ENCODE measurements around the gene RNF39.
A peak's percentile ranks its signal among the peaks of the same experiment; 100 is the strongest.
"Not testable (repeated sequence)": the region's sequence is repeated elsewhere in the genome, so short reads cannot be mapped to it uniquely, and the experiment has no call there.

The RNF39 gene

GRCh38 chr6:30075094-30075789 is at the start of gene RNF39:
Gene RNF39, minus strand, starts transcription at chr6:30075769. Its CDS starts 184 bp downstream, at chr6:30075585.
- no peak for DNase-seq

DNA sequence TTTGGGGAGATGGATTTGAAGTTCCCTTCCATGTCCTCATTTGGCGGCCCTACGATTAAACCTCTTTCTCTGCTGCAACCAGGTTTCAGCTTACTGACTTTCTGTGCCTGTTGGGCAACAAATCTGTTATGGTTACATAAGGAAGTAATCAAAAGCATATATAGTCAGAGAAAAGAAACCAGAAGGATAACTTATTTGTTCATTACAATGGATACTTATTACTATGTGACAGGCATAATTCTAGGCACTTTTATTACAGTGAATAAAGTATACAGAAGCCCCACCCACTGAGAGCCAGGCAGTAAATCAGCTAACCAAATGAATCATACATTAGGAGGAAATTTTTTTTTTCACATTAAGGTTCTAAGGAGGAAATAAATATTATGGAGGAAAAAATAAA is 46.9 kb upstream of the RNF39 start:
- no peak for DNase-seq

- no peak for DNase-seq
Observed at GRCh38 chr6:30121446-30122366, 46.1 kb upstream of the RNF39 start.

- DNase-seq, result not testable (repeated sequence)
Observed at GRCh38 chr6:30118691-30119090, 43.1 kb upstream of the RNF39 start.

GRCh38 chr6:30116724-30117123 is 41.2 kb upstream of the RNF39 start:
- no peak for DNase-seq

DNA sequence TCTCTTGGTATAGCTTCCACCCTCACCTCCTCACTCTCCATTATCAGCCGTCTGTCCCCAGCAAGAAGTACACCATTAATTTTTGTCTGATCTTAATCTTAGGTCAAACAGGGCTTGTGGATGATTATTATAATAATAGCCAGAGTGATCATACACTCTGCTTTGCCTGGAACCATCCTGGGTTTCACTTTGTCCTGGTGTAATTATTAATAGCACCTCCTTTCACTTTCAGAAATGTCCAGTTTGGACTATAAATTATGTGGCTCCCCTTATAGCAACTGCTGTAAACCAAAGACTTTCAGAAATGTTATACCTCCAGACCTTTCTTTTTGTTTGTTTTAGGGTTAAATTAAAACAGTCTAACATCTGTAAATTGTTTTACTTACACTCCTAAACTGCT is 38.3 kb upstream of the RNF39 start:
- no peak for DNase-seq

- no peak for DNase-seq
Observed at GRCh38 chr6:30113003-30113759, 37.6 kb upstream of the RNF39 start, which contains the start of gene TRIM31. Gene TRIM31, minus strand, starts transcription at chr6:30113090. Its CDS starts 285 bp downstream, at chr6:30112805.

DNA sequence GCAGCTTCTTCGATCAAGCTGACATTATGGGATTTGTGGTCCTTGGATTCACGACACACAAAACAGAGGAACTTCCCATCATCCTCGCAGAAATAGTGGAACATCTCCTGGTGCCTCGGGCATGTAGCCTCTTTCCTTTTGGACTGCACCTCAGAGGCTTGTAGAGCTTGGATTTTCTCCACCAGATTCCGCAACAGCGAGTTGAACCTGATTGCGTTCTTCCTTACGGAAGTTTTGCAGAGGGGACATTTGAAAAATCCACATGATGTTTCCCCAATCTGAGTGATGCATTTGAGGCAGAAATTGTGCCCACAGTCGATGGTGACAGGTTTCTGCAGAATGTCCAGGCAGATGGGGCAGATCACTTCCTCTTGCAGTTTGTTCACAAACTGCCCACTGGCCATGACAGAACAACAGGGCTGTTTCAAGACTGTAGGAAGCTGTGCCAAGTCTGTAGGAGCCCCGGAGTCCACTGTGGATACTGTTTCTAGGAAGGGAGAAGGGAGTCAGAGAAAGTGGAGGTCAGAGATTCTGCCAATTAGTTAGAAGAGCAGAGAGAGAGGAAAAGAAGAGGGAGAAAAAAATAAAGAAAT is 36.9 kb upstream of the RNF39 start:
- no peak for DNase-seq

- no peak for DNase-seq
Observed at GRCh38 chr6:30111266-30111856, 35.8 kb upstream of the RNF39 start.

GRCh38 chr6:30104661-30105060 is 29.1 kb upstream of the RNF39 start:
- no peak for DNase-seq

DNA sequence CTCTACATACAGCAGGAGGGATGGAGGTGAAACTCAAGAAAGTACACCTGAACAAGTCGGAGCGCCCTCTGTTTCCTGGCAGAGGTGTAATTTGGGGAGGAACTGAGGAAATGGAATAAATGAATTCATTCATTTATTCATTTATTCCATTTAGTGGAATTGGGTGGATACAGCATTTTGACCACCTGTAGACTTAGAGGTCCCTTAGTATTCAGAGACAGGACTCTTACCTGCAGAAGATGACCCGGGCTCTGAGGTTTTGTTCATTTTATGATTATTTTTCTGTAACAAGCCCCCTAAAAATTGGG is 28.3 kb upstream of the RNF39 start:
- DNase-seq, result no peak

DNA sequence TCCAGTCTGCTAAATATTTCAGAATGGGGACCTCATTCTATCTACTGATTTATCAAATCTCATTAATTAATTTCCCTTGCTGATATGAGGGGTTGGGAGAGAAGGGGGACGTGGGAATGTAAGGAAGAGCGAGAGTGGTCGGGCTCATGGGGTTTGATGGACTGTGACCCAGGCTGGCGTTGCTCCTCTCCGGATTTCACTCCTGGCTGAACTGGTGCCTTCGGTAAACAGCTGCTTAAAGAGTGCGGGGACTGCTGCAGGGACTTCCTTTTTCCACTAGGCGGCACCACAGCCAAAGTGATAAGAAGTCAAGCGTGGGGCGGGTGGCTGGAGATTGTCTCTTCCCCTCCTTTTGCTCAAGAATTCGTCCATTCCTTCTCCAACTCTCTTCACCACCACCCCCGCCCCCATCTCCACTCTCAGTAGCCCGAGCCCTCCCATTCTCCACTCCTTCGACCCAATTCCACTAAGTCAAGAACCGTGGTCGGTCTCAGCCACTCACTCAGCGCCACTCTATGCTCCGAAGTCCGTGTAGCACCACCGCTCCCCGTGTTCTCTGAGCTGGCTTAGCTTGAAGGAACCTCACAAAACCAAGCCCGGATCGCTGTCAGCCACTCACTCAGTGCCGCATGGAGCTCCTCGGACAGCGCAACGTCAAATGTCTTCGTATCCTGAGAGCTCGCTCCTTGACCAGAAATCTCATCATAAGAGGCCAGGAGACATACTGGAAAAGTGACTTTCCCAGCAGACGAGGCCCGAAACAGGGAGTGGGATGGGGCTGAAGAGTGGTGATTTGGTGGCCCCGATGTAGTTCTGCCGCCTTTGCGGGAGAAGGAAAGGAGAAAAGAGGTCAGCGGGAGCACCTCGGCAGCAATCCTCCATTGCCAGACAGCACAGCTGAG is 27.7 kb upstream of the RNF39 start:
- peak; percentile 46 for DNase-seq

DNA sequence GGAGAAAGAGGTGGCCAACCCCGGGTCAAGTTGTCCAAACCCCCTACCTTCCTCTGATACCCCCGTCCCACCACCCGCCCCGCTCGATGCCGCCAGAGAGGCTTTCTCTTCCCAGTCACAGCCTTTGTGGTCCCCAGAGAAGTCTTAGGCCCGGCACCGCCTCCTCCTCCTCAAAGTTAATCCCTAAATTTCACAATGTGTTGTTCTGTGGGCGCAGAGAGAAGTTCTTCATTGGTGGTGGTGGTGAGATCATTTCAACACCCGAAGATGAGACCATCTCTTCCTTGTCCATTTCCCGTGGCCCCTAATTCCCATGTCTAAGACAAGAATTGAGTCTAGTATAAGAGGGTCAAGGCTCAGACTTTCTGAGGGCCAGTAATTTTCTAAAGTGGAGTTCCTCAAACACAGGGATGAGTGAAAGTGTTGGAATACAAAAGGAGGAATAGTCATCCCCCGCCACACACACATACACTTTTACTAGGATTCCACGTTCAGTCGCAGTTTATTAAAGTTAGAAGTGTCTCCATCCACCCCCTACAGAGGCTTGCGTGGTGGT is 26.9 kb upstream of the RNF39 start:
- no peak for DNase-seq

- peak; percentile 28 for DNase-seq
Observed at GRCh38 chr6:30101444-30102413, 26.2 kb upstream of the RNF39 start.

DNA sequence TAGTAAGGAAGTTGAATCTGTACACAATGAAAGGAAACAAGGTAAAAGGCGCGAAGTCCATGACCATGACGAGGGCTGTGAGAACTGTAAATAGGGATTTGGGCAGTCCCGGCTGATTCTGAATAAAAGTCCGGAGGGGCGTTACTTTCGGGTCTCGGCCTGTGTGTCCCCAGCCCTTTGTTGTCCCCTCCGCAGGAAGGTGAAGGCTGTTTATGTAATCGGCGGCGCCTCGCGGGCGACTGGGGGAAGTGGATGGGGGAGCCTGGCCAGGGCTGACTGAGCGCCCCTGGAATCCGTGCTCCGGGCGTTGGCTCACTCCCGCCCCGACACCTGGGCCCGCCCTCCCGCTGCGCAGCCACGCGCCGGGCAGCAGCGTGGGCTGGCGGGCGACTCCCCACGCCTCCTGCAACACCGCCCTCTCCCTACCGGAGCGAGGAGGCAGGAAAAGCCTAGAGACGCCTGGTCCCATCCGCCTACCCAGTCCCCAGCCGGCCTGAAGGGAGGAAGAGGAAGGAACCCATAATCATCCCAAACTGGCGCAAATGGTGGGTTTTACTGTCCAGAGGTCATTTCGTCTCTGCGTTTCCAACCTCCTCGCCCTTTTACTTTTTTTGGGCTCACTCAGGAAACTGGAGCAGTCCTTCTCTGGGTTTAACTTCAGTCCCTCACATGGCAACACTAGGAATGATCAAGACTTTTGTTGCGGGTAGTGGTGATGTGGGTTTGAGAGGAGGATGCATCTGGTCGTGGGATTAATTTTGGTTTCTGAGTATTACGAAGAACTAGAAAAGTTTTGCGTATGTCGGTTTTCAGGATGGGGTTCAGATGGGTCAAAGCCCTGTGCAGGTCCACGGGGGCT is 25.2 kb upstream of the RNF39 start:
- no peak for DNase-seq

DNA sequence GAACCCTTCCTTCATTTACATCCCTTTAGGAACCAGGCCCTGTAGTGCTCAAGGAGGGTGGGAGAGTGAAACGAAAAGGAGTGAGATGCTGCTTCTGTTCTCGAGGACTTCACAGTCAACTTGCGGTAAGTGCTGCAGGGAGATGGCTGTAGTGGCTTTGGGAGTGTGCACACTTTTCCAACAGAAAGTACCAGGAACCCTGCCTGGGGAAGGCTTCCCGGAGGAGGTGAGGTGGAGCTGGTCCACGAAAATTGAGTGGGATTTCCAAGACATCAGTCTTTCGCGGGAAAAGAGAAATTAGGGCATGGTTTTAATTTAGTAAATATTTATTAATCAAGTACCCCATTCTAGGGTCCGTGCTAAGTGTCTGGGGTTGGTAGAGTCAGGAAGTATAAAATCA is 24.6 kb upstream of the RNF39 start:
- no peak for DNase-seq

DNA sequence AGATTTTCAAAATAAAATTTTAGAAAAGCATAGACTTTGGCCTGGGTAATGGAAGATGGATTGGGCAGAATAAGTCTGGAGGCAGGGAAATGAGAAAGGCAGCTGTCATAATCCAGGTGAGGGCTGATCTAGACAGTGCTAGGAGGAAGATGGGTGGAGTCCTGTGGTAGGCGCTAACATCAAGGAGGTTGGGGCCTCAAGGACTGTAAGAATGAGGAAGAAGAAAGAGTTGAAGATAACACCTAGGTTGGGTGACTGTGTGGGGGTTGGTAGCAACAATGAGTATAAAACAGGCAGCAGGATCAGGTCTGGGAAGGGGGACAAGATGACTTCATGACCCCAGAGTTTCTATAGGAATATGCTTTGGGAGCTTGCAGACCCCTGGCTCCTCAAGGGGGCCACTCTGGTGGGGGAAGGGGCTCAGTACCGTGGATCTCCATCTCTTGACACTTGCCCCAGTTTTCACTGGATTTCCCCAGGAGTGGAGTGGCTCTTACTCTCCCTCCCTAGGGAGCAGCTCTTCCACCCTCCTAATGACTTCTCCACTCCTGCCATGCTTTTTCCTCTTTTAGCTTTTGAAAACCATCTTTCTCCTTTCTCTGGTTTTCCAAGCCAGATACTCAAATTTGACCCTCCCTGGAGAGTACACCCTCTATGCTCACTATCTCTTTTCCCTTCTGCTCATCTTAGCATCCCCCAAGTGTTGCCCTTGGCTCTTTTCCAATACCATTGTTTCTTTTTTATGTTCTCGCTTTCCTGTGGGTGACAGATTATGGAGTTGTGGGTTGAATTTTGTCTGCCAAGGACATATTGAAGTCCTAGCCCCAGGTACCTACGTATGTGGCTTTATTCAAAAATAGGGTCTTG is 22.6 kb upstream of the RNF39 start:
- DNase-seq, result no peak

GRCh38 chr6:30096829-30097228 is 21.3 kb upstream of the RNF39 start:
- DNase-seq, result no peak

Measured in NCI-H1092 treated with DMSO at 0.1 percent for 48 hours (cell line).